ENCODE results near the gene CSRP1. TPM values are rescaled to one million over a fixed set of nuclear protein-coding genes. Genes with fewer than 3 reads are reported as not detected.
A peak's percentile ranks its signal among the peaks of the same experiment; 100 is the strongest.

The CSRP1 gene
- total and polyA plus RNA-seq, 9 of the 15 experiments (the other 6 are each of a cell fraction or from before 2014, with no cell fraction given) = 6.8 to 39.4 (median 23.7) TPM

DNA sequence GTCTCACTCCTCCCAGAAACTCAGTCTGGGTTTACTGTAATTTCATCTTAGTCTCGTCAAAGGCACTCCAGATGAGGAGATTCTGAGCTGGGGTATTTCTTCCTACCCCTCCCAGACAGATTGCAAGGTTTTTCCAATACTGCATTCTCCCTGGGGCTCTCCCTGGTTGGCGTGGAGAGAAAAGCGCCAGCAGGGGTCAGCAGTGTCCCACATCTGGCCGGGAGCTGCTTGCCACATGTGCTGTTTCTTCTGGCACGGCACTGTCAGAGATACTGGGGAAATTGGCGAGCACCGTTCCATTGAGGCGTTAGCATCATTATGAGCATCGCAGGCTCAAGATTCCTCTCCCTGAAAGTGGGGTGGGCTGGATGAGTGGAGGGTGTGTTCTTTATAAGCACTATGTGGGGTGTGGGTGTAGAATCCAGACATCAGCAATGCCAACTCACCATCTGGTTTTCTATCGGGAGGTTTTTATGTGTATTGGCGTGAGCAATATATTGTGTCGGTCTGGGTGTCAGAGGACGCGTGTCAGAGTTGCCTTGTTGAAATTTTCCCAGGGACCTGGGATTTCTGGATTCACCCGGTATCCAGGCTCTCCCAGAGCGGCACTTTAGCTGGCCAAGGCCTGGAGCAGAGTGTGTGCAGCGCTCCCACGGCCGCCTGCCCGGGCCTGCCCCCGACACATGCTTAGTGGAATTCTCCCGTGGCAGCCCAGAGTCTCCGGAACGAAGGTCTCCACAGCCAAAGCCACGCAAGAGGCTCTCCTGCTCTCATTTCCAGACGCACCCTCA, 24.0 kb upstream of the CSRP1 start (continued):
- no peak for TF ChIP-seq CREB1 (IDR thresholded peaks at IDR 0.05)
- TF ChIP-seq CREB1 (CRISPR knock-in tag; IDR thresholded peaks at IDR 0.05) = peak; percentile 35; the same call in 1 of the 2 replicates
- no peak for TF ChIP-seq ETS1 (conservative IDR thresholded peaks at IDR 0.05; ENCODE audit: control insufficient read depth, low read depth, low read length)
- TF ChIP-seq SIRT6 (IDR thresholded peaks at IDR 0.05; ENCODE audit: low read depth, low read length) = no peak
- TF ChIP-seq HOXB6 (CRISPR knock-in tag; IDR thresholded peaks at IDR 0.05; ENCODE audit: borderline replicate concordance) = no peak
- TF ChIP-seq DEAF1 (CRISPR knock-in tag; IDR thresholded peaks at IDR 0.05) = peak; percentile 94
- TF ChIP-seq, protein P1, sequence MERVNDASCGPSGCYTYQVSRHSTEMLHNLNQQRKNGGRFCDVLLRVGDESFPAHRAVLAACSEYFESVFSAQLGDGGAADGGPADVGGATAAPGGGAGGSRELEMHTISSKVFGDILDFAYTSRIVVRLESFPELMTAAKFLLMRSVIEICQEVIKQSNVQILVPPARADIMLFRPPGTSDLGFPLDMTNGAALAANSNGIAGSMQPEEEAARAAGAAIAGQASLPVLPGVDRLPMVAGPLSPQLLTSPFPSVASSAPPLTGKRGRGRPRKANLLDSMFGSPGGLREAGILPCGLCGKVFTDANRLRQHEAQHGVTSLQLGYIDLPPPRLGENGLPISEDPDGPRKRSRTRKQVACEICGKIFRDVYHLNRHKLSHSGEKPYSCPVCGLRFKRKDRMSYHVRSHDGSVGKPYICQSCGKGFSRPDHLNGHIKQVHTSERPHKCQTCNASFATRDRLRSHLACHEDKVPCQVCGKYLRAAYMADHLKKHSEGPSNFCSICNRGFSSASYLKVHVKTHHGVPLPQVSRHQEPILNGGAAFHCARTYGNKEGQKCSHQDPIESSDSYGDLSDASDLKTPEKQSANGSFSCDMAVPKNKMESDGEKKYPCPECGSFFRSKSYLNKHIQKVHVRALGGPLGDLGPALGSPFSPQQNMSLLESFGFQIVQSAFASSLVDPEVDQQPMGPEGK (CRISPR knock-in tag; IDR thresholded peaks at IDR 0.05; ENCODE audit: borderline replicate concordance) = no peak
- no peak for TF ChIP-seq NR1H2 (CRISPR knock-in tag; IDR thresholded peaks at IDR 0.05)
- no peak for TF ChIP-seq ZNF586 (CRISPR knock-in tag; conservative IDR thresholded peaks at IDR 0.05)
- no peak for TF ChIP-seq ZNF511 (CRISPR knock-in tag; IDR thresholded peaks at IDR 0.05)
- TF ChIP-seq, protein P2, sequence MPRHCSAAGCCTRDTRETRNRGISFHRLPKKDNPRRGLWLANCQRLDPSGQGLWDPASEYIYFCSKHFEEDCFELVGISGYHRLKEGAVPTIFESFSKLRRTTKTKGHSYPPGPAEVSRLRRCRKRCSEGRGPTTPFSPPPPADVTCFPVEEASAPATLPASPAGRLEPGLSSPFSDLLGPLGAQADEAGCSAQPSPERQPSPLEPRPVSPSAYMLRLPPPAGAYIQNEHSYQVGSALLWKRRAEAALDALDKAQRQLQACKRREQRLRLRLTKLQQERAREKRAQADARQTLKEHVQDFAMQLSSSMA (CRISPR knock-in tag; IDR thresholded peaks at IDR 0.05) = no peak
- no peak for TF ChIP-seq DMBX1 (CRISPR knock-in tag; IDR thresholded peaks at IDR 0.05; ENCODE audit: borderline replicate concordance)
- no peak for TF ChIP-seq ZNF79 (CRISPR knock-in tag; IDR thresholded peaks at IDR 0.05; ENCODE audit: low read depth)
- TF ChIP-seq DIDO1 (tag; IDR thresholded peaks at IDR 0.05; ENCODE audit: low read depth) = no peak
- TF ChIP-seq, protein P3, sequence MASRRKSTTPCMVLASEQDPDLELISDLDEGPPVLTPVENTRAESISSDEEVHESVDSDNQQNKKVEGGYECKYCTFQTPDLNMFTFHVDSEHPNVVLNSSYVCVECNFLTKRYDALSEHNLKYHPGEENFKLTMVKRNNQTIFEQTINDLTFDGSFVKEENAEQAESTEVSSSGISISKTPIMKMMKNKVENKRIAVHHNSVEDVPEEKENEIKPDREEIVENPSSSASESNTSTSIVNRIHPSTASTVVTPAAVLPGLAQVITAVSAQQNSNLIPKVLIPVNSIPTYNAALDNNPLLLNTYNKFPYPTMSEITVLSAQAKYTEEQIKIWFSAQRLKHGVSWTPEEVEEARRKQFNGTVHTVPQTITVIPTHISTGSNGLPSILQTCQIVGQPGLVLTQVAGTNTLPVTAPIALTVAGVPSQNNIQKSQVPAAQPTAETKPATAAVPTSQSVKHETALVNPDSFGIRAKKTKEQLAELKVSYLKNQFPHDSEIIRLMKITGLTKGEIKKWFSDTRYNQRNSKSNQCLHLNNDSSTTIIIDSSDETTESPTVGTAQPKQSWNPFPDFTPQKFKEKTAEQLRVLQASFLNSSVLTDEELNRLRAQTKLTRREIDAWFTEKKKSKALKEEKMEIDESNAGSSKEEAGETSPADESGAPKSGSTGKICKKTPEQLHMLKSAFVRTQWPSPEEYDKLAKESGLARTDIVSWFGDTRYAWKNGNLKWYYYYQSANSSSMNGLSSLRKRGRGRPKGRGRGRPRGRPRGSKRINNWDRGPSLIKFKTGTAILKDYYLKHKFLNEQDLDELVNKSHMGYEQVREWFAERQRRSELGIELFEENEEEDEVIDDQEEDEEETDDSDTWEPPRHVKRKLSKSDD (conservative IDR thresholded peaks at IDR 0.05; ENCODE audit: low read length) = no peak
- no peak for TF ChIP-seq NR2C1 (IDR thresholded peaks at IDR 0.05)
- no peak for TF ChIP-seq NR2C1 (tag; IDR thresholded peaks at IDR 0.05)
- no peak for TF ChIP-seq KHSRP (IDR thresholded peaks at IDR 0.05)
- TF ChIP-seq RUNX1 (IDR thresholded peaks at IDR 0.05; ENCODE audit: low read depth) = no peak
